PC-9 (cell line): ENCODE data around the gene EIF2AK3. TPM values are rescaled to one million over a fixed set of nuclear protein-coding genes. Genes with fewer than 3 reads are reported as not detected.
A peak's percentile ranks its signal among the peaks of the same experiment; 100 is the strongest.

Experiments used
- BruUV-seq: library from RNA; stranded (reverse); fragments of 400-500 nt; replicated peaks from 2 replicates; lab custom pipeline; 2021; lab: Mats Ljungman, UMichigan
- CTCF ChIA-PET: fragments of 300-600 bp; sonication (Branson Sonifier 250); formaldehyde crosslinking; loops from one replicate; lab custom pipeline; 2022; ENCODE audit warnings: antibody characterized with exemption; lab: Charles Lee
- POLR2A ChIA-PET: fragments of 300-600 bp; sonication (Branson Sonifier 250); formaldehyde crosslinking; loops from one replicate; lab custom pipeline; 2022; ENCODE audit warnings: antibody characterized with exemption; ENCODE audit not compliant: unreplicated experiment; lab: Charles Lee
- DNase-seq, 2 experiments: peaks; one replicate each; pipeline versions ENCODE4 v3.0.0 to v3.0.0-alpha.2; 2015 to 2022; ENCODE audit warnings: mixed read lengths in 1 of 2
- H2AFZ ChIP-seq: fragments of 200-600 bp; sonication (generic); 2 replicates; pipeline ENCODE4 v1.8.1; 2017; ENCODE audit warnings: antibody characterized with exemption
- H3F3A ChIP-seq: fragments of 200-600 bp; sonication (generic); 2 replicates; pipeline ENCODE4 v1.8.1; 2017; ENCODE audit warnings: antibody characterized with exemption, mild to moderate bottlenecking, low read depth; ENCODE audit not compliant: insufficient read depth
- H3K27ac ChIP-seq: fragments of 200-600 bp; sonication (generic); 2 replicates; pipeline ENCODE4 v1.6.1; 2016; ENCODE audit warnings: mixed run types
- H3K27me3 ChIP-seq: fragments of 200-600 bp; sonication (generic); 2 replicates; pipeline ENCODE4 v1.6.1; 2016; ENCODE audit warnings: low read depth, mixed run types; ENCODE audit not compliant: insufficient read depth
- H3K36me3 ChIP-seq: fragments of 200-600 bp; sonication (generic); 2 replicates; pipeline ENCODE4 v1.6.1; 2016; ENCODE audit warnings: low read depth, mixed run types
- H3K4me1 ChIP-seq: fragments of 200-600 bp; sonication (generic); replicated peaks from 2 replicates; pipeline ENCODE4 v1.6.1; 2016; ENCODE audit warnings: mixed run types; ENCODE audit not compliant: insufficient read depth
- H3K4me2 ChIP-seq: fragments of 200-600 bp; sonication (generic); 2 replicates; pipeline ENCODE4 v1.6.1; 2017; ENCODE audit warnings: mixed run types
- H3K4me3 ChIP-seq: fragments of 200-600 bp; sonication (generic); 2 replicates; pipeline ENCODE4 v1.6.1; 2016; ENCODE audit warnings: mixed run types
- H3K79me2 ChIP-seq: fragments of 200-600 bp; sonication (generic); 2 replicates; pipeline ENCODE4 v1.6.1; 2017; ENCODE audit warnings: low read depth, mixed run types
- H3K9me2 ChIP-seq: fragments of 200-600 bp; sonication (generic); 2 replicates; pipeline ENCODE4 v1.8.1; 2017; ENCODE audit warnings: mild to moderate bottlenecking; ENCODE audit not compliant: insufficient read depth
- H3K9me3 ChIP-seq: fragments of 200-600 bp; sonication (generic); 2 replicates; pipeline ENCODE4 v1.8.1; 2016; ENCODE audit warnings: low read depth; ENCODE audit not compliant: insufficient read depth
- H4K20me1 ChIP-seq: fragments of 200-600 bp; sonication (generic); 2 replicates; pipeline ENCODE4 v1.8.1; 2017; ENCODE audit not compliant: insufficient read depth
- EZH2 ChIP-seq: fragments of 200-600 bp; sonication (generic); IDR thresholded peaks from 2 replicates; pipeline ENCODE4 v1.8.0; 2017; ENCODE audit warnings: antibody characterized with exemption, low read depth
- intact Hi-C: fragments of 100-400 bp; cut with micrococcal nuclease; formaldehyde crosslinking; loops from one replicate; pipeline ENCODE4 v1.10.0; 2022; ENCODE audit not compliant: unreplicated experiment
- total RNA-seq: library from RNA; stranded (reverse); gene quantifications from 2 replicates; pipeline ENCODE4 v1.2.3, GENCODE V29; 2021
- TF ChIP-seq, protein P1 (sequence below): fragments of 200-600 bp; sonication (generic); conservative IDR thresholded peaks from 2 replicates; pipeline ENCODE4 v1.6.1; 2017; ENCODE audit warnings: mixed run types, antibody characterized with exemption, mild to moderate bottlenecking, moderate library complexity

The EIF2AK3 gene
- total RNA-seq, 1 experiment from 2014 or later, result 8.8 TPM

DNA sequence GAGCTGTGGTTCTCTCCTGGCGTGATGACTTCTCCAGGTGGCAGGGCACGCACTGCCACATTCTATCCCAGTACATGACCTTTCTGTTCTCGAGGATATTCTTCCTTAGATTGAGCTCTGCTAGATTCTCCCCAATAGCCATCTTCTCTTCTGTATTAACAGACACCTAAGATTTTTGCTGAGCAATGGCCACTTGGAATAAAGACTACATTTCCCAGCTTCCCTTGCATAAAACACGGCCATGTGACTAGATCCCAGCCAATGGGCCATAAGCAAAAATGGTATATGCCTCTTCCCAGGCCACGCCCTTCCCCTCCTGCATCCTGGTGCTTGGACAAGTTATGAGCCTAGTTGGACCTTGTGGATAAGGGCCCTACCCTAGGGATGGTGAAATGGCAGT lies 82.1 kb downstream of the EIF2AK3 start:
- H3K9me3 ChIP-seq, result no peaks in the 10 kb centered on the region
- H3K27ac ChIP-seq, result no peak overlapping the region
- no peaks in the 10 kb centered on the region for H3K79me2 ChIP-seq
- ChIA-PET POLR2A (no interaction called here), CTCF (no interaction called here)
- H3K4me2 ChIP-seq, result no peak overlapping the region
- H3K4me3 ChIP-seq, result no peak overlapping the region
- H3K4me1 ChIP-seq, result 0 out of 2 replicates have a peak, but pooled peaks cover 12% of the 10 kb centered on the region
- H3K27me3 ChIP-seq, result no peaks in the 10 kb centered on the region
- H2AFZ ChIP-seq, result no peak overlapping the region
- no peaks in the 10 kb centered on the region for H4K20me1 ChIP-seq
- DNase-seq, result peak in 1 of 2 experiments; percentile 52
- no peaks in the 10 kb centered on the region for H3K36me3 ChIP-seq
- BruUV-seq, result no TSS peak
- H3F3A ChIP-seq, result 0 out of 2 replicates have a peak, but pooled peaks cover 3% of the 10 kb centered on the region
- no peaks in the 10 kb centered on the region for H3K9me2 ChIP-seq
- TF ChIP-seq EZH2, result no peak
- TF ChIP-seq, protein P1, sequence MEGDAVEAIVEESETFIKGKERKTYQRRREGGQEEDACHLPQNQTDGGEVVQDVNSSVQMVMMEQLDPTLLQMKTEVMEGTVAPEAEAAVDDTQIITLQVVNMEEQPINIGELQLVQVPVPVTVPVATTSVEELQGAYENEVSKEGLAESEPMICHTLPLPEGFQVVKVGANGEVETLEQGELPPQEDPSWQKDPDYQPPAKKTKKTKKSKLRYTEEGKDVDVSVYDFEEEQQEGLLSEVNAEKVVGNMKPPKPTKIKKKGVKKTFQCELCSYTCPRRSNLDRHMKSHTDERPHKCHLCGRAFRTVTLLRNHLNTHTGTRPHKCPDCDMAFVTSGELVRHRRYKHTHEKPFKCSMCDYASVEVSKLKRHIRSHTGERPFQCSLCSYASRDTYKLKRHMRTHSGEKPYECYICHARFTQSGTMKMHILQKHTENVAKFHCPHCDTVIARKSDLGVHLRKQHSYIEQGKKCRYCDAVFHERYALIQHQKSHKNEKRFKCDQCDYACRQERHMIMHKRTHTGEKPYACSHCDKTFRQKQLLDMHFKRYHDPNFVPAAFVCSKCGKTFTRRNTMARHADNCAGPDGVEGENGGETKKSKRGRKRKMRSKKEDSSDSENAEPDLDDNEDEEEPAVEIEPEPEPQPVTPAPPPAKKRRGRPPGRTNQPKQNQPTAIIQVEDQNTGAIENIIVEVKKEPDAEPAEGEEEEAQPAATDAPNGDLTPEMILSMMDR, result no peak
- intact Hi-C loops, result no loop called here

DNA sequence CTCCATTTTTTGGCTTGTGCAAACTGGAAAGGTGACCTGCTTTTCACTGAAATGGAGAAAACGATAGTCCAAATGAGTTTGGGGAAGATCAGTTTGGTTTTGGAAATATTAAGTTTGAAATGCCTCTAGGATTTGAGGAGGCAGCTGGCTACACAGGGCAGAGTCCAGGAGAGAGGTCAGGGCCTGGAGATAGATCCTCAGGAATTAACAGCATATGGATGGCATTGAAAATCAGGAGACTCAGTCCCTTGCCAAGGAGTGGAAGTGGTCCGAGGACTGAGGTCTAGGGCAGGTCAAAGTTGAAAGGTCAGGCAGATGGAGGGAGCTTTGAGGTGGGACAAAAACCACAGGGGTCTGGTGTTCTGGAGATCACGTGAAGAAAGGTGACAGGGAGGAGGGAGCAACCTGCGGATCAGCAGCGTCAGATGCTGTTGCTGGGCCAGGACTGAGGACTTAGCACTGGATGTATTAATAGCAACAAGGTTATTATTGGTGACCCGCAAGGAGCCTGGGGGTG lies 83.7 kb downstream of the EIF2AK3 start:
- ChIA-PET CTCF (no interaction called here), POLR2A (no interaction called here)
- no peak overlapping the region for H3K4me3 ChIP-seq
- H3K79me2 ChIP-seq, result no peaks in the 10 kb centered on the region
- no peaks in the 10 kb centered on the region for H3K36me3 ChIP-seq
- no peaks in the 10 kb centered on the region for H4K20me1 ChIP-seq
- no peaks in the 10 kb centered on the region for H3K27me3 ChIP-seq
- 0 out of 2 replicates have a peak, but pooled peaks cover 13% of the 10 kb centered on the region for H3K4me1 ChIP-seq
- H3K4me2 ChIP-seq, result no peak overlapping the region
- intact Hi-C loops, result no loop called here
- no peak for TF ChIP-seq EZH2
- TF ChIP-seq, protein P1, result no peak
- H3F3A ChIP-seq, result 0 out of 2 replicates have a peak, but pooled peaks cover 3% of the 10 kb centered on the region
- no peaks in the 10 kb centered on the region for H3K9me3 ChIP-seq
- H3K9me2 ChIP-seq, result no peaks in the 10 kb centered on the region
- H3K27ac ChIP-seq, result no peak overlapping the region
- no peak for DNase-seq
- no peak overlapping the region for H2AFZ ChIP-seq
- no TSS peak for BruUV-seq

DNA sequence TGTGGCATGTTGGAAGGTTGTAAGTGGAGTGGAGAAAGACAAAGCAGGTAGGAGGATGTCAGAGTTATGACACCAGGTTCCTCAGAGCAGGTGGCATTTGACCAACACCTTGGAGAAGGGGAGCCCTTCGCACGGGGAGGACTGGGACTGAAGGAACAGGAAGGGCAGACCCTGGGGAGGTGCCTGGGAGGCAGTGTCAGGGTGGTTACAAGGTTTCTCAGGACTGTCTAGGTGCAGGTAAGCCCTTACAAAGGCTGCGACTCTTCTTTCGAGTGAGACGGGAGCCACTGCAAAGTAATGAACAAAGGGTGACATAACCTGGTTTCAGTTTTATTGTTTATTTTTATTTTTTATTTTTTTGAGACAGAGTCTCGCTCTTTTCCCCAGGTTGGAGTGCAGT lies 84.6 kb downstream of the EIF2AK3 start:
- intact Hi-C loops, result no loop called here

More for the DNA sequence above, 84.6 kb downstream of the EIF2AK3 start:
- Histone ChIP-seq H4K20me1 (no peaks in the 10 kb centered on the region), H3K4me2 (no peak overlapping the region), H3K79me2 (no peaks in the 10 kb centered on the region), H3K9me2 (no peaks in the 10 kb centered on the region), H2AFZ (no peak overlapping the region), H3K4me1 (0 out of 2 replicates have a peak, but pooled peaks cover 13% of the 10 kb centered on the region), H3K36me3 (no peaks in the 10 kb centered on the region), H3K4me3 (no peak overlapping the region), H3F3A (0 out of 2 replicates have a peak, but pooled peaks cover 3% of the 10 kb centered on the region), H3K27me3 (no peaks in the 10 kb centered on the region), H3K9me3 (no peaks in the 10 kb centered on the region), H3K27ac (no peak overlapping the region)
- ChIA-PET CTCF (no interaction called here), POLR2A (no interaction called here)
- no peak for DNase-seq
- no TSS peak for BruUV-seq
- TF ChIP-seq, protein P1, result no peak
- no peak for TF ChIP-seq EZH2
